HCT116 (cell line): Measurements from ENCODE around the gene BIN2. TPM values are rescaled to one million over a fixed set of nuclear protein-coding genes. Genes with fewer than 3 reads are reported as not detected.

ENCODE experiments used
- CBX3 ChIP-seq: IDR thresholded peaks from 2 replicates; pipeline ENCODE4 v1.6.1; 2012; ENCODE audit warnings: low read depth
- EGR1 ChIP-seq: IDR thresholded peaks from 2 replicates; pipeline ENCODE4 v1.6.1; 2012; ENCODE audit warnings: low read depth
- EZH2phosphoT487 ChIP-seq: fragments of 200-600 bp; IDR thresholded peaks from 2 replicates; pipeline ENCODE4 v1.6.1; 2018; ENCODE audit warnings: antibody characterized with exemption, borderline replicate concordance
- FOSL1 ChIP-seq: IDR thresholded peaks from 2 replicates; pipeline ENCODE4 v1.6.1; 2012; ENCODE audit warnings: low read depth
- POLR2AphosphoS5 ChIP-seq: IDR thresholded peaks from 2 replicates; pipeline ENCODE4 v1.6.1; 2011; ENCODE audit warnings: mild to moderate bottlenecking, low read depth, low read length, moderate library complexity
- RAD21 ChIP-seq: IDR thresholded peaks from 2 replicates; pipeline ENCODE4 v1.6.1; 2012; ENCODE audit warnings: low read depth, mild to moderate bottlenecking
- TCF7L2 ChIP-seq: IDR thresholded peaks from 2 replicates; pipeline ENCODE4 v1.7.0; 2011; ENCODE audit warnings: borderline replicate concordance, inconsistent platforms; ENCODE audit not compliant: insufficient read depth, insufficient read length; ENCODE audit errors: extremely low read depth
- YY1 ChIP-seq: IDR thresholded peaks from 2 replicates; pipeline ENCODE4 v1.6.1; 2011; ENCODE audit warnings: low read length, low read depth, moderate library complexity, mild to moderate bottlenecking; ENCODE audit not compliant: insufficient replicate concordance; ENCODE audit errors: extremely low read depth
- ZFX ChIP-seq: fragments of 450-650 bp; IDR thresholded peaks from 2 replicates; pipeline ENCODE4 v1.6.1; 2017
- ZNF274 ChIP-seq: fragments of 200-500 bp; sonication (Bioruptor generic); IDR thresholded peaks from 2 replicates; pipeline ENCODE4 v1.6.1; 2014; ENCODE audit warnings: mild to moderate bottlenecking, low read depth, low read length, inconsistent platforms
- total RNA-seq: library from RNA; stranded (reverse); gene quantifications from one replicate; pipeline ENCODE4 v1.2.1, GENCODE V29; 2021; ENCODE audit not compliant: unreplicated experiment
- TF ChIP-seq, protein P1 (sequence below): IDR thresholded peaks from 2 replicates; pipeline ENCODE4 v1.6.1; 2012; ENCODE audit warnings: low read depth
- TF ChIP-seq, protein P2 (sequence below): IDR thresholded peaks from 2 replicates; pipeline ENCODE4 v1.6.1; 2012

BIN2 gene
- total RNA-seq, 1 experiment from 2014 or later = 0.22 TPM

DNA sequence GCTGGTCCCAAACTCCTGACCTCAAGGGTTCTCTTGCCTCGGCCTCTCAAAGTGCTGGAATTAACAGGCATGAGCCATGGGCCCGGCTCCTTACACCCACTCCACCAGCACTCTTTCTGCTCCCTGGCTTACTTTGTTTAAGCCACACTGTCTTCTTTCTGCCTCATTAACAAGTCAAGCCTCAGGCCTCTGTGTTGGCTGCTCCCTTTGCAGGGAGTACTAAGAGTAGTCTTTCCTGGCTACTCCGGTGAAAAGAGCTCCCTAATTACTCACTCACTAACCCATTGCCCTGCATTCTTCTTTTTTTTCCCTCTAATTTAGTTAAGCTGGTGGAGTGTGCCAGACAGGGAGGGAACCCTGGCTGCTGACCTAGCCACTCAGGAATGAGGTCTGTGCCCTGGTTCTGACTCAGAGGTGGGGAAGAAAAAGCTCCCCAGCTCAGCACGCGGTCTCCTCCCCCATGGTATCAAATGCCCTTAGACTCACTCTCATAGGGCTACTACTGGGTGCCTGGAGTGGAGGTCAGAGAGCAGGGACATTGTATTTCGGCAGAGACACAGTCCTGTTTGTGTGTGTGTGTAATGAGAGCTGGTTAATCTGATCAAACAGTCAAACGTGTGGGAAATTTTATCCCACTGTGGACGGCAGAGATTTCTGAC is 47.5 kb upstream of the BIN2 start (continued):
- TF ChIP-seq TCF7L2 = no peak
- TF ChIP-seq CBX3 = 0 out of 2 replicates have a peak, but pooled peaks have one; percentile 67
- TF ChIP-seq, protein P1, sequence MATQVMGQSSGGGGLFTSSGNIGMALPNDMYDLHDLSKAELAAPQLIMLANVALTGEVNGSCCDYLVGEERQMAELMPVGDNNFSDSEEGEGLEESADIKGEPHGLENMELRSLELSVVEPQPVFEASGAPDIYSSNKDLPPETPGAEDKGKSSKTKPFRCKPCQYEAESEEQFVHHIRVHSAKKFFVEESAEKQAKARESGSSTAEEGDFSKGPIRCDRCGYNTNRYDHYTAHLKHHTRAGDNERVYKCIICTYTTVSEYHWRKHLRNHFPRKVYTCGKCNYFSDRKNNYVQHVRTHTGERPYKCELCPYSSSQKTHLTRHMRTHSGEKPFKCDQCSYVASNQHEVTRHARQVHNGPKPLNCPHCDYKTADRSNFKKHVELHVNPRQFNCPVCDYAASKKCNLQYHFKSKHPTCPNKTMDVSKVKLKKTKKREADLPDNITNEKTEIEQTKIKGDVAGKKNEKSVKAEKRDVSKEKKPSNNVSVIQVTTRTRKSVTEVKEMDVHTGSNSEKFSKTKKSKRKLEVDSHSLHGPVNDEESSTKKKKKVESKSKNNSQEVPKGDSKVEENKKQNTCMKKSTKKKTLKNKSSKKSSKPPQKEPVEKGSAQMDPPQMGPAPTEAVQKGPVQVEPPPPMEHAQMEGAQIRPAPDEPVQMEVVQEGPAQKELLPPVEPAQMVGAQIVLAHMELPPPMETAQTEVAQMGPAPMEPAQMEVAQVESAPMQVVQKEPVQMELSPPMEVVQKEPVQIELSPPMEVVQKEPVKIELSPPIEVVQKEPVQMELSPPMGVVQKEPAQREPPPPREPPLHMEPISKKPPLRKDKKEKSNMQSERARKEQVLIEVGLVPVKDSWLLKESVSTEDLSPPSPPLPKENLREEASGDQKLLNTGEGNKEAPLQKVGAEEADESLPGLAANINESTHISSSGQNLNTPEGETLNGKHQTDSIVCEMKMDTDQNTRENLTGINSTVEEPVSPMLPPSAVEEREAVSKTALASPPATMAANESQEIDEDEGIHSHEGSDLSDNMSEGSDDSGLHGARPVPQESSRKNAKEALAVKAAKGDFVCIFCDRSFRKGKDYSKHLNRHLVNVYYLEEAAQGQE = no peak
- TF ChIP-seq FOSL1 = peak; percentile 82
- no peak for TF ChIP-seq YY1
- no peak for TF ChIP-seq RAD21
- TF ChIP-seq ZNF274 = no peak
- TF ChIP-seq, protein P2, sequence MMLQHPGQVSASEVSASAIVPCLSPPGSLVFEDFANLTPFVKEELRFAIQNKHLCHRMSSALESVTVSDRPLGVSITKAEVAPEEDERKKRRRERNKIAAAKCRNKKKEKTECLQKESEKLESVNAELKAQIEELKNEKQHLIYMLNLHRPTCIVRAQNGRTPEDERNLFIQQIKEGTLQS = no peak
- TF ChIP-seq POLR2AphosphoS5 = 0 out of 2 replicates have a peak, but pooled peaks have one; percentile 16
- TF ChIP-seq ZFX = no peak
- TF ChIP-seq EZH2phosphoT487 = no peak
- no peak for TF ChIP-seq EGR1
